ENCODE measurements around the gene POU2F2.

The POU2F2 gene

GRCh38 chr19:42132030-42132628 is at the start of gene POU2F2:
TSS of gene POU2F2 (minus strand) at chr19:42132446. CDS start at chr19:42132411, 35 bp downstream.
- peak; percentile 44 for DNase-seq (ENCODE audit: low read depth)
- H3K4me3 ChIP-seq (ENCODE audit: low read length): peak within 1 kb of the TSS; percentile 35
- TF ChIP-seq CTCF (IDR thresholded peaks at IDR 0.05; ENCODE audit: insufficient read depth, low read depth, low read length, missing control alignments): no peak

GRCh38 chr19:42178791-42179674 is 46.8 kb upstream of the POU2F2 start:
- no peak overlapping the region for H3K4me3 ChIP-seq (ENCODE audit: low read length)
- peak; percentile 29 for TF ChIP-seq CTCF (IDR thresholded peaks at IDR 0.05; ENCODE audit: insufficient read depth, low read depth, low read length, missing control alignments)
- no peak for DNase-seq (ENCODE audit: low read depth)

- H3K4me3 ChIP-seq (ENCODE audit: low read length): no peak overlapping the region
- no peak for TF ChIP-seq CTCF (IDR thresholded peaks at IDR 0.05; ENCODE audit: insufficient read depth, low read depth, low read length, missing control alignments)
Measured at GRCh38 chr19:42177686-42178019, 45.4 kb upstream of the POU2F2 start.

GRCh38 chr19:42176990-42177685 is 44.9 kb upstream of the POU2F2 start:
- TF ChIP-seq CTCF (IDR thresholded peaks at IDR 0.05; ENCODE audit: insufficient read depth, low read depth, low read length, missing control alignments): peak; percentile 23
- peak; percentile 85 for DNase-seq (ENCODE audit: low read depth)
- peak overlapping the region; percentile 40 for H3K4me3 ChIP-seq (ENCODE audit: low read length)

More at GRCh38 chr19:42177686-42178019, 45.4 kb upstream of the POU2F2 start:
- no peak for DNase-seq (ENCODE audit: low read depth)

- peak overlapping the region; percentile 40 for H3K4me3 ChIP-seq (ENCODE audit: low read length)
- TF ChIP-seq CTCF (IDR thresholded peaks at IDR 0.05; ENCODE audit: insufficient read depth, low read depth, low read length, missing control alignments): no peak
- no peak for DNase-seq (ENCODE audit: low read depth)
Measured at GRCh38 chr19:42176649-42176989, 44.4 kb upstream of the POU2F2 start.

- peak overlapping the region; percentile 40 for H3K4me3 ChIP-seq (ENCODE audit: low read length)
- no peak for TF ChIP-seq CTCF (IDR thresholded peaks at IDR 0.05; ENCODE audit: insufficient read depth, low read depth, low read length, missing control alignments)
- DNase-seq (ENCODE audit: low read depth): peak; percentile 20
Measured at GRCh38 chr19:42175952-42176648, 43.9 kb upstream of the POU2F2 start.
